Measurements from ENCODE around the gene FARP2.
"Not testable (repeated sequence)": the region's sequence is repeated elsewhere in the genome, so short reads cannot be mapped to it uniquely, and the experiment has no call there.

The FARP2 gene

GRCh38 chr2:241516520-241516965 lies 160.5 kb downstream of the FARP2 start:
- no peak overlapping the region for H3K4me3 ChIP-seq (ENCODE audit: low read depth, low read length)
- TF ChIP-seq, protein P1, sequence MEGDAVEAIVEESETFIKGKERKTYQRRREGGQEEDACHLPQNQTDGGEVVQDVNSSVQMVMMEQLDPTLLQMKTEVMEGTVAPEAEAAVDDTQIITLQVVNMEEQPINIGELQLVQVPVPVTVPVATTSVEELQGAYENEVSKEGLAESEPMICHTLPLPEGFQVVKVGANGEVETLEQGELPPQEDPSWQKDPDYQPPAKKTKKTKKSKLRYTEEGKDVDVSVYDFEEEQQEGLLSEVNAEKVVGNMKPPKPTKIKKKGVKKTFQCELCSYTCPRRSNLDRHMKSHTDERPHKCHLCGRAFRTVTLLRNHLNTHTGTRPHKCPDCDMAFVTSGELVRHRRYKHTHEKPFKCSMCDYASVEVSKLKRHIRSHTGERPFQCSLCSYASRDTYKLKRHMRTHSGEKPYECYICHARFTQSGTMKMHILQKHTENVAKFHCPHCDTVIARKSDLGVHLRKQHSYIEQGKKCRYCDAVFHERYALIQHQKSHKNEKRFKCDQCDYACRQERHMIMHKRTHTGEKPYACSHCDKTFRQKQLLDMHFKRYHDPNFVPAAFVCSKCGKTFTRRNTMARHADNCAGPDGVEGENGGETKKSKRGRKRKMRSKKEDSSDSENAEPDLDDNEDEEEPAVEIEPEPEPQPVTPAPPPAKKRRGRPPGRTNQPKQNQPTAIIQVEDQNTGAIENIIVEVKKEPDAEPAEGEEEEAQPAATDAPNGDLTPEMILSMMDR (IDR thresholded peaks at IDR 0.05; ENCODE audit: borderline replicate concordance, insufficient read depth, low read depth, low read length) = no peak

- TF ChIP-seq, protein P1 (IDR thresholded peaks at IDR 0.05; ENCODE audit: borderline replicate concordance, insufficient read depth, low read depth, low read length) = no peak
- no peak overlapping the region for H3K4me3 ChIP-seq (ENCODE audit: low read depth, low read length)
These were observed 161.2 kb downstream of the FARP2 start for GRCh38 chr2:241517297-241517696.

GRCh38 chr2:241519669-241520068 lies 163.6 kb downstream of the FARP2 start:
- H3K4me3 ChIP-seq (ENCODE audit: low read depth, low read length) = no peak overlapping the region
- TF ChIP-seq, protein P1 (IDR thresholded peaks at IDR 0.05; ENCODE audit: borderline replicate concordance, insufficient read depth, low read depth, low read length) = no peak

DNA sequence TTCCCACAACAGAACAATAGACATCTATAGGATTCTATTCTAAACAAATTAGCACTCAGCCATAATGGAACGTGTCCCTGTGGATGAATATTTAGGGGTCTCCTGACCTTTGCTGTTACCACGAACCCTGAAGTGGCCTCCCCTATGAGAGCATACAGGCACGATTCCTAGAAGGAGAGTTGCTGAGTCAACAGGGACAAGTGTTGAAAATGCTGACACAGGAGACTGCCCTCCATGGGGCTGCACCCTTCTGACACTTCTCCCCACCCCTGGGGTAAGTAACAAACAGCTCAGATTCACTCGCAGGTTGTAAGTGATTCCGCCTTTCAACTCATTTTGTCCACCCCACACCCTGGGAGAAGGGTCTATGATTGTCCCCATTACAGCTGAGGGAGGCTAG lies 166.4 kb downstream of the FARP2 start:
- H3K4me3 ChIP-seq (ENCODE audit: low read depth, low read length) = no peak overlapping the region

DNA sequence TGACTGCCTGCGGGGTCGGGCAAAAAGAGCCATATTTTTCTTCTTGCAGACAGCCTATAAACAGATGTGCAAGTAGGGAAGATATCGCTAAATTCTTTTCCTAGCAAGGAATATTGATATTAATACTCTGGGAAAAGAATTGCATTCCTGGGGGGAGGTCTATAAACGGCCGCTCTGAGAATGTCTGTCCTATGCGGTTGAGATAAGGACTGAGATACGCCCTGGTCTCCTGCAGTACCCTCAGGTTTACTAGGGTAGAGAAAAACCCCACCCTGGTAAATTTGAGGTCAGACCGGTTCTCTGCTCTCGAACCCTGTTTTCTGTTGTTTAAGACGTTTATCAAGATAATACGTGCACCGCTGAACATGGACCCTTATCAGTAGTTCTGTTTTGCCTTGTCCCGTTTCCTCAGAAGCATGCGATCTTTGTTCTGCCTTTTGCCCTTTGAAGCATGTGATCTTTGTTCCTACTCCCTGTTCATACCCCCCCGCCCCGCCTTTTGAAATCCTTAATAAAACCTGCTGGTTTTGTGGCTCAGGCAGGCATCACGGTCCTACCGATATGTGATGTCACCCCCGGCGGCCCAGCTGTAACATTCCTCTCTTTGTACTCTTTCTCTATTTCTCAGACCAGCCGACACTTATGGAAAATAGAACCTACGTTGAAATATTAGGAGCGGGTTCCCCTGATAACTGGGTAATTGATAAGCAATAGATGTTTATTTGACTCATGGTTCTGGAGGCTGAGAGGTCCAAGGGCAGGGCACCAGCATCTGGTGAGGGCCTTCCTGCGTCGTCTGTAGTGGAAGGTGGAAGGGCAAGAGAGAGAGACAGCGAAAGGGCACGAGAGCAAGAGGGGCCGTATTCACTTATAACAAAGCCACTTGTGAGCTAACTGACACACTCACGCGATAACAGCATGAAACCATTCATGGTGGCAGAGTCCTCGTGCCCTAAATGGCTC lies 170.0 kb downstream of the FARP2 start:
- not testable (repeated sequence) for H3K4me3 ChIP-seq (ENCODE audit: low read depth, low read length)

More for the DNA sequence above, 166.4 kb downstream of the FARP2 start:
- TF ChIP-seq, protein P1 (IDR thresholded peaks at IDR 0.05; ENCODE audit: borderline replicate concordance, insufficient read depth, low read depth, low read length) = no peak

GRCh38 chr2:241530571-241530970 lies 174.5 kb downstream of the FARP2 start:
- no peak overlapping the region for H3K4me3 ChIP-seq (ENCODE audit: low read depth, low read length)
- TF ChIP-seq, protein P1 (IDR thresholded peaks at IDR 0.05; ENCODE audit: borderline replicate concordance, insufficient read depth, low read depth, low read length) = no peak

DNA sequence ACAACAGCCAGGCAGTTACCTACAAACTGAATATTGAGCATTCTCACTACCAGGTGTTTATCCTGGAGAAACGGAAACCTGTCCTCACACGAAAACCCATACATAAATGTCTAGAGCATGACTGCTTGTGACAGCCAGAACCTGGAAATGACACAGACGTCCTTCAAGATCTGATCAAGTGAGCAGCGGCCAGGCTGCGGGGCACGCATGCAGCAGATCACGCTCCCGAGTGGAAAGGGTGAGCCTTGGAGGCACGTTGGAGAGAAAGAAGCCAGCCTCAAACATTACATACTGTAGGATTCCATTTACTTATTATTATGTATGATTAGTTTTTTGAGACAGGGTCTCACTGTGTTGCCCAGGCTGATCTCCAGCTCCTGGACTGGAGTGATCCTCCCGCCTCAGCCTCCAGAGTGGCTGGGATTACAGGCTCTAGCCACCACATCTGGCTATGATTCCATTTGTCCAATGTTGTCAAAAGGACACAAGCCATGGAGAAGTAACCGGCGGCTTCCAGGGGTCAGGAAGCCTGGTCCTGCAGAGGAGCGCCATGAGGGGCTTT lies 175.2 kb downstream of the FARP2 start:
- TF ChIP-seq, protein P1 (IDR thresholded peaks at IDR 0.05; ENCODE audit: borderline replicate concordance, insufficient read depth, low read depth, low read length) = no peak
- no peak overlapping the region for H3K4me3 ChIP-seq (ENCODE audit: low read depth, low read length)

Measured in GM12875 (cell line).